ENCODE results near the gene TIGD4. TPM values are rescaled to one million over a fixed set of nuclear protein-coding genes. Genes with fewer than 3 reads are reported as not detected.

Gene TIGD4
- total and polyA plus RNA-seq, 2 donors (not counting 1 experiment from before 2014, with no cell fraction given): 0.04 to 0.59 TPM

DNA sequence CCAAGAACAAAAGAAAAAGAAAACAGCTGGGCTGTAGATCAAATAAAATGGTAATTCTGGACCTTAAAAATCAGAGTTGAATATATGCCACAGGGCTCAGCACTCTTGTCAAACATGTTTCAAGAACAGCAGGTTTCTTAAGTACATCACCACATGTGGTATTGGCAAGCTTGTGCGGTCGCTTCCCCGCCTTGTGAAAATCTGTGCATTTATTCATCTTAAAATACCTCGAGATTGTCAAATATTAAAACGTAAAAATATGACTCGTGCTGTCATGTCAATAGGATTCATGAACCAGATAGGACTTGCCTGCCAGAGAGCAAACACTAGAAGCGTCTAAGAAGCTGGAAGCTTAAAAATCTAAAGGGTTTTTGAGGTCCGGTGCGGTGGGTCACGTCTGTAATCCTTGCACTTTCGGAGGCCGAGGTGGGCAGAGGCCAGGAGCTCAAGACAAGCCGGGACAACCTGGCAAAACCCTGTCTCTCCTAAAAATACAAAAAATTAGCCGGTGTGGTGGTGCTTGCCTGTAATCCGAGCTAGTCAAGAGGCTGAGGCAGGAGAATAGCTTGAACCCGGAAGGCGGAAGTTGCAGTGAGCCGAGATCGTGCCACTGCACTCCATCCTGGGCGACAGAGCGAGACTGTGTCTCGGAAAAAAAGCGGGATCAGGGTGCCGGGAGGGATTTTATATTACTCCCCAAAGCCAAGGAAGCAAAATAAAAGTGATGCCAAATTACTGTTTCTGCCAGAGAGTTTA, 59.6 kb downstream of the TIGD4 start:
- Mint-ChIP-seq H3K9me3 (ENCODE audit: insufficient read depth) (peaks cover 3% of the 10 kb centered on the region), H3K27me3 (no peaks in the 10 kb centered on the region), H3K27ac (no peak overlapping the region), H3K4me1 (peaks cover 8% of the 10 kb centered on the region), H3K4me3 (no peak overlapping the region)
- ChIA-PET POLR2A (no interaction called here), CTCF (interaction anchor here (1.4 to 3.1 kb wide), 3 partner anchors 15 to 219 kb away, joined by 3 to 12 read pairs (median 9); no protein-coding TSS in a partner anchor)
- no peaks in the 10 kb centered on the region for H4K20me1 ChIP-seq (ENCODE audit: control insufficient read depth, insufficient read depth, low read length, poor library complexity, severe bottlenecking)
- TF ChIP-seq, protein P1, sequence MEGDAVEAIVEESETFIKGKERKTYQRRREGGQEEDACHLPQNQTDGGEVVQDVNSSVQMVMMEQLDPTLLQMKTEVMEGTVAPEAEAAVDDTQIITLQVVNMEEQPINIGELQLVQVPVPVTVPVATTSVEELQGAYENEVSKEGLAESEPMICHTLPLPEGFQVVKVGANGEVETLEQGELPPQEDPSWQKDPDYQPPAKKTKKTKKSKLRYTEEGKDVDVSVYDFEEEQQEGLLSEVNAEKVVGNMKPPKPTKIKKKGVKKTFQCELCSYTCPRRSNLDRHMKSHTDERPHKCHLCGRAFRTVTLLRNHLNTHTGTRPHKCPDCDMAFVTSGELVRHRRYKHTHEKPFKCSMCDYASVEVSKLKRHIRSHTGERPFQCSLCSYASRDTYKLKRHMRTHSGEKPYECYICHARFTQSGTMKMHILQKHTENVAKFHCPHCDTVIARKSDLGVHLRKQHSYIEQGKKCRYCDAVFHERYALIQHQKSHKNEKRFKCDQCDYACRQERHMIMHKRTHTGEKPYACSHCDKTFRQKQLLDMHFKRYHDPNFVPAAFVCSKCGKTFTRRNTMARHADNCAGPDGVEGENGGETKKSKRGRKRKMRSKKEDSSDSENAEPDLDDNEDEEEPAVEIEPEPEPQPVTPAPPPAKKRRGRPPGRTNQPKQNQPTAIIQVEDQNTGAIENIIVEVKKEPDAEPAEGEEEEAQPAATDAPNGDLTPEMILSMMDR (IDR thresholded peaks at IDR 0.05): no peak
- TF ChIP-seq EZH2 (IDR thresholded peaks at IDR 0.05; ENCODE audit: borderline replicate concordance, insufficient read depth, low read depth, low read length, poor library complexity, severe bottlenecking): no peak
- no peaks in the 10 kb centered on the region for H3K79me2 ChIP-seq (ENCODE audit: control insufficient read depth, insufficient read depth, low read length)
- H3K27me3 ChIP-seq (replicated peaks in 1 of 4; ENCODE audit: control extremely low read depth in 1 of 4, control insufficient read depth in 3 of 4, insufficient read depth in 4 of 4, low read length in 3 of 4): peaks cover 0 to 3% (median 0%) of the 10 kb centered on the region in 4 experiments
- H3K4me1 ChIP-seq (ENCODE audit: control insufficient read depth in 2 of 2, insufficient read depth in 2 of 2, low read length in 2 of 2): peaks cover 0 to under 1% of the 10 kb centered on the region in 2 donors
- no peak overlapping the region for H2AFZ ChIP-seq (ENCODE audit: insufficient read depth, low read depth, low read length, poor library complexity, severe bottlenecking)
- intact Hi-C loops (cut with micrococcal nuclease): no loop called here
- no peak overlapping the region for H3K4me2 ChIP-seq (replicated peaks; ENCODE audit: low read depth, low read length, poor library complexity, severe bottlenecking)
- ATAC-seq (ENCODE audit: low read depth) (no peak), DNase-seq (no peak)
- H3K9ac ChIP-seq (ENCODE audit: low read length): no peak overlapping the region
- H3K4me3 ChIP-seq (ENCODE audit: control extremely low read depth in 1 of 5, extremely low read depth in 1 of 5, insufficient read depth in 1 of 5, low read depth in 2 of 5, low read length in 4 of 5): no peak overlapping the region
- 93% methylated on average over 16 of the region's 24 CpGs for WGBS (ENCODE audit: insufficient coverage)
- H3K9me3 ChIP-seq (ENCODE audit: control extremely low read depth in 1 of 3, control insufficient read depth in 2 of 3, insufficient read depth in 1 of 3, low read length in 2 of 3): peaks cover 0 to 7% (median 0%) of the 10 kb centered on the region in 3 donors
- no peaks in the 10 kb centered on the region for H3K36me3 ChIP-seq (replicated peaks in 1 of 2; ENCODE audit: control extremely low read depth in 1 of 2, control insufficient read depth in 1 of 2, extremely low read depth in 1 of 2, insufficient read depth in 2 of 2, low read length in 1 of 2)
- H3K27ac ChIP-seq (ENCODE audit: low read length in 2 of 2): no peak overlapping the region

Other genes with a start within 250 kb of the TIGD4 start
- gene FBXW7, start 243.6 kb downstream of the TIGD4 start, total RNA-seq: 117 and 125 TPM in 2 replicates
- 23.0 and 32.0 TPM in 2 replicates for gene FBXW7, start 243.6 kb downstream of the TIGD4 start, polyA plus RNA-seq
- 96.6 and 99.1 TPM in 2 replicates for gene TMEM154, start 99.7 kb downstream of the TIGD4 start, total RNA-seq
- 18.1 and 20.1 TPM in 2 replicates for gene TMEM154, start 99.7 kb downstream of the TIGD4 start, polyA plus RNA-seq
- gene ARFIP1, start 224 bp upstream of the TIGD4 start, total RNA-seq: 23.5 and 27.0 TPM in 2 replicates
- 11.1 TPM in 2 replicates for gene ARFIP1, start 224 bp upstream of the TIGD4 start, polyA plus RNA-seq
- 0.56 and 0.57 TPM in 2 replicates for gene FHDC1, start 156.6 kb upstream of the TIGD4 start, total RNA-seq
- gene FHDC1, start 156.6 kb upstream of the TIGD4 start, polyA plus RNA-seq: 0.13 and 0.16 TPM in 2 replicates

Data from B cell (primary cell).